GM23338 (cell line): ENCODE data around the gene ZNF783.

Experiments used
- CREB1 ChIP-seq: fragments of 250-450 bp; sonication (Bioruptor Pico); IDR thresholded peaks from 2 replicates; pipeline ENCODE4 v1.5.0; 2020; ENCODE audit warnings: low read depth, mild to moderate bottlenecking, moderate library complexity
- CTCF ChIP-seq, 2 experiments: fragments of 200-600 bp in 1 of 2; sonication (generic) in 1 of 2; conservative IDR thresholded peaks; 2 replicates each; pipeline versions ENCODE4 v1.5.1 to v1.6.1; 2016 to 2017; ENCODE audit warnings: antibody characterized with exemption in 2 of 2, low read depth in 2 of 2, mild to moderate bottlenecking in 2 of 2, moderate library complexity in 1 of 2
- ETS1 ChIP-seq: IDR thresholded peaks from 2 replicates; pipeline ENCODE4 v1.6.1; 2016; ENCODE audit warnings: antibody characterized with exemption
- EZH2 ChIP-seq: fragments of 200-600 bp; sonication (generic); IDR thresholded peaks from one replicate; pipeline ENCODE4 v1.8.0; 2017; ENCODE audit warnings: antibody characterized with exemption, mild to moderate bottlenecking, low read depth; ENCODE audit not compliant: unreplicated experiment
- EZH2phosphoT487 ChIP-seq: fragments of 200-600 bp; sonication (generic); IDR thresholded peaks from one replicate; pipeline ENCODE4 v1.8.1; 2018; ENCODE audit warnings: antibody characterized with exemption; ENCODE audit not compliant: unreplicated experiment
- JUNB ChIP-seq: IDR thresholded peaks from one replicate; pipeline ENCODE4 v1.6.1; 2016; ENCODE audit warnings: antibody characterized with exemption; ENCODE audit not compliant: unreplicated experiment
- NANOG ChIP-seq: IDR thresholded peaks from 2 replicates; pipeline ENCODE4 v1.6.1; 2016; ENCODE audit warnings: antibody characterized with exemption, borderline replicate concordance
- POLR2AphosphoS5 ChIP-seq: IDR thresholded peaks from 2 replicates; pipeline ENCODE4 v1.6.1; 2016; ENCODE audit warnings: antibody characterized with exemption, low read depth
- REST ChIP-seq: IDR thresholded peaks from one replicate; pipeline ENCODE4 v1.6.1; 2018; ENCODE audit warnings: antibody characterized with exemption; ENCODE audit not compliant: unreplicated experiment
- STAT1 ChIP-seq: IDR thresholded peaks from one replicate; pipeline ENCODE4 v1.6.1; 2016; ENCODE audit warnings: antibody characterized with exemption; ENCODE audit not compliant: unreplicated experiment
- ZNF114 ChIP-seq: fragments of 250-450 bp; sonication (Bioruptor Pico); IDR thresholded peaks from 2 replicates; pipeline ENCODE4 v1.5.0; 2020; ENCODE audit warnings: mild to moderate bottlenecking, moderate library complexity
- ZNF331 ChIP-seq: fragments of 250-450 bp; sonication (Bioruptor Pico); IDR thresholded peaks from 2 replicates; pipeline ENCODE4 v1.5.0; 2020; ENCODE audit warnings: low read depth, mild to moderate bottlenecking, moderate library complexity
- ZNF462 ChIP-seq: fragments of 250-450 bp; sonication (Bioruptor Pico); IDR thresholded peaks from 2 replicates; pipeline ENCODE4 v1.5.0; 2020; ENCODE audit warnings: mild to moderate bottlenecking, moderate library complexity

GRCh38 chr7:149281508-149282330 lies 19.7 kb downstream of the ZNF783 start:
- TF ChIP-seq CTCF (conservative IDR thresholded peaks at IDR 0.05; ENCODE audit: low read depth in 2 of 2) (no peak), POLR2AphosphoS5 (no peak), EZH2phosphoT487 (no peak), REST (no peak), JUNB (no peak), CREB1 (no peak), ZNF462 (CRISPR knock-in tag) (no peak), ZNF331 (no peak), EZH2 (no peak), ETS1 (no peak), STAT1 (no peak), NANOG (no peak), ZNF114 (CRISPR knock-in tag) (no peak)
